Panc1 (cell line): ENCODE measurements around the gene ZFYVE27. TPM values are rescaled to one million over a fixed set of nuclear protein-coding genes. Genes with fewer than 3 reads are reported as not detected.

Source experiments
- ATAC-seq: fragments of 200-7000 bp; cut with Tn5 transposase; 2 replicates; pipeline ENCODE4 v1.9.1; 2020; ENCODE audit warnings: mild to moderate bottlenecking, moderate library complexity
- BruUV-seq: library from RNA; stranded (reverse); fragments of 400-500 nt; replicated peaks from 2 replicates; lab custom pipeline; 2021; lab: Mats Ljungman, UMichigan
- CTCF ChIA-PET: fragments of 300-600 bp; sonication (Branson Sonifier 250); formaldehyde crosslinking; loops from one replicate; lab custom pipeline; 2022; ENCODE audit warnings: antibody characterized with exemption; lab: Charles Lee
- POLR2A ChIA-PET: fragments of 300-600 bp; sonication (Branson Sonifier 250); formaldehyde crosslinking; loops from one replicate; lab custom pipeline; 2022; ENCODE audit warnings: antibody characterized with exemption; lab: Charles Lee
- DNase-seq: peaks from one replicate; pipeline ENCODE4 v3.0.0-alpha.2; 2010; ENCODE audit warnings: low read depth, low spot score
- H3K27ac ChIP-seq: 2 replicates; pipeline ENCODE4 v1.5.1; 2011; ENCODE audit warnings: mild to moderate bottlenecking, low read length, inconsistent platforms
- H3K27me3 ChIP-seq: fragments of 200-500 bp; sonication (Bioruptor generic); 2 replicates; pipeline ENCODE4 v1.6.0; 2014; ENCODE audit warnings: low read length, inconsistent platforms; ENCODE audit not compliant: control insufficient read depth, insufficient read depth
- H3K36me3 ChIP-seq: fragments of 200-500 bp; sonication (Bioruptor generic); 2 replicates; pipeline ENCODE4 v1.5.1; 2014; ENCODE audit warnings: inconsistent platforms, mild to moderate bottlenecking, low read length, moderate library complexity; ENCODE audit not compliant: control insufficient read depth, insufficient read depth
- H3K4me1 ChIP-seq: 2 replicates; pipeline ENCODE4 v1.5.1; 2011; ENCODE audit warnings: inconsistent platforms, mild to moderate bottlenecking, low read length, moderate library complexity; ENCODE audit not compliant: control insufficient read depth, insufficient read depth
- H3K4me3 ChIP-seq, 2 experiments: 2 replicates each; pipeline ENCODE4 v1.5.1; 2011 to 2012; ENCODE audit warnings: low read depth in 2 of 2, low read length in 2 of 2, mild to moderate bottlenecking in 2 of 2, inconsistent platforms in 1 of 2, moderate library complexity in 1 of 2
- H3K9me3 ChIP-seq: fragments of 200-500 bp; sonication (Bioruptor generic); 2 replicates; pipeline ENCODE4 v1.5.1; 2014; ENCODE audit warnings: low read depth, mild to moderate bottlenecking, inconsistent platforms, low read length, moderate library complexity; ENCODE audit not compliant: control insufficient read depth, insufficient read depth
- CTCF ChIP-seq: fragments of 450-650 bp; IDR thresholded peaks from 2 replicates; pipeline ENCODE4 v1.5.1; 2017; ENCODE audit warnings: mild to moderate bottlenecking
- POLR2AphosphoS5 ChIP-seq: IDR thresholded peaks from 2 replicates; pipeline ENCODE4 v1.6.1; 2012; ENCODE audit warnings: mild to moderate bottlenecking, low read depth, low read length, moderate library complexity
- REST ChIP-seq, 2 experiments: IDR thresholded peaks; 2 replicates each; pipeline ENCODE4 v1.6.1; 2011 to 2012; ENCODE audit warnings: low read depth in 2 of 2, control low read depth in 1 of 2, low read length in 1 of 2, mild to moderate bottlenecking in 1 of 2, moderate library complexity in 1 of 2; ENCODE audit not compliant: insufficient read depth in 1 of 2
- SIN3A ChIP-seq: IDR thresholded peaks from 2 replicates; pipeline ENCODE4 v1.6.1; 2012; ENCODE audit warnings: low read depth, mild to moderate bottlenecking, low read length, moderate library complexity, borderline replicate concordance; ENCODE audit not compliant: insufficient read depth
- TCF7L2 ChIP-seq: IDR thresholded peaks from 2 replicates; pipeline ENCODE4 v1.6.1; 2011; ENCODE audit warnings: mild to moderate bottlenecking, low read depth, low read length, inconsistent platforms
- in situ Hi-C: cut with HindIII; loops from 2 replicates; pipeline ENCODE4 v1.10.0; 2016; ENCODE audit warnings: low sequenced_read_pairs, low pct_unique_long_range_greater_than_20kb
- intact Hi-C: fragments of 100-400 bp; cut with micrococcal nuclease; formaldehyde crosslinking; loops from one replicate; pipeline ENCODE4 v1.10.0; 2022; ENCODE audit not compliant: unreplicated experiment
- total RNA-seq: library from RNA; stranded (reverse); gene quantifications from one replicate; pipeline ENCODE4 v1.2.1, GENCODE V29; 2021; ENCODE audit not compliant: unreplicated experiment

The ZFYVE27 gene
- total RNA-seq, 1 experiment from 2014 or later, result 37.9 TPM

GRCh38 chr10:97778452-97779302 lies 41.7 kb downstream of the ZFYVE27 start:
- CTCF ChIA-PET, result no interaction called here
- Histone ChIP-seq H3K4me1 (peaks cover 5% of the 10 kb centered on the region), H3K27me3 (no peaks in the 10 kb centered on the region), H3K36me3 (no peaks in the 10 kb centered on the region), H3K4me3 (no peak overlapping the region), H3K27ac (no peak overlapping the region), H3K9me3 (no peaks in the 10 kb centered on the region)
- intact Hi-C loops, result no loop called here
- no peak for TF ChIP-seq REST (IDR thresholded peaks at IDR 0.05; ENCODE audit: insufficient read depth in 1 of 2, low read depth in 2 of 2, low read length in 1 of 2)
- TF ChIP-seq TCF7L2, result no peak
- no peak for TF ChIP-seq SIN3A
- TF ChIP-seq POLR2AphosphoS5, result no peak
- TF ChIP-seq CTCF, result no peak
- in situ Hi-C loops, result no loop called here
- no peak for DNase-seq
- no peak for ATAC-seq
- POLR2A ChIA-PET, result no interaction called here
- no TSS peak for BruUV-seq

GRCh38 chr10:97779492-97779891 lies 42.6 kb downstream of the ZFYVE27 start:
- ChIA-PET CTCF (no interaction called here), POLR2A (no interaction called here)
- ATAC-seq, result no peak
- intact Hi-C loops, result no loop called here
- Histone ChIP-seq H3K27me3 (no peaks in the 10 kb centered on the region), H3K9me3 (no peaks in the 10 kb centered on the region), H3K27ac (no peak overlapping the region), H3K36me3 (no peaks in the 10 kb centered on the region), H3K4me1 (peaks cover 5% of the 10 kb centered on the region), H3K4me3 (no peak overlapping the region)
- TF ChIP-seq CTCF (no peak), POLR2AphosphoS5 (no peak), REST (IDR thresholded peaks at IDR 0.05; ENCODE audit: insufficient read depth in 1 of 2, low read depth in 2 of 2, low read length in 1 of 2) (no peak), SIN3A (no peak), TCF7L2 (no peak)
- no peak for DNase-seq
- in situ Hi-C loops, result no loop called here
- no TSS peak for BruUV-seq
